HepG2 (cell line): Measurements from ENCODE around the gene ALOXE3. TPM values are rescaled to one million over a fixed set of nuclear protein-coding genes. Genes with fewer than 3 reads are reported as not detected.

Experiments used
- ZNF337 ChIP-seq: sonication (generic); formaldehyde crosslinking; IDR thresholded peaks from 2 replicates; pipeline ENCODE4 v1.5.1; 2020; ENCODE audit warnings: missing genetic modification reagents, low read depth, mild to moderate bottlenecking, borderline replicate concordance
- ZNF670 ChIP-seq: sonication (generic); formaldehyde crosslinking; IDR thresholded peaks from 2 replicates; pipeline ENCODE4 v1.8.0; 2022; ENCODE audit warnings: mild to moderate bottlenecking, missing genetic modification reagents, borderline replicate concordance
- polyA plus RNA-seq, 8 experiments: library from polyadenylated mRNA; depleted of rRNA in 3 of 8; stranded (reverse) in 7 of 8; unstranded in 1 of 8; fragments of >200 nt; fragmentation: Illumina TruSeq in 4 of 8; extraction: Trizol in 4 of 8; gene quantifications; 2 replicates each; pipeline versions ENCODE4 v1.2.1 to v1.2.3, GENCODE V29; 2011 to 2016; ENCODE audit warnings: low read depth in 4 of 8, missing spikeins in 1 of 8, mixed read lengths in 1 of 8; ENCODE audit not compliant: insufficient read depth in 1 of 8
- total RNA-seq, 5 experiments: library from RNA; depleted of rRNA; stranded (reverse); fragments of >200 nt; fragmentation: Illumina TruSeq; extraction: Trizol; gene quantifications; 2 replicates each; pipeline ENCODE4 v1.2.3, GENCODE V29; 2016; ENCODE audit warnings: low read depth in 1 of 5
- TF ChIP-seq, protein P1 (sequence below): sonication (generic); formaldehyde crosslinking; IDR thresholded peaks from one replicate; pipeline ENCODE4 v1.5.1; 2020; ENCODE audit warnings: mild to moderate bottlenecking, missing genetic modification reagents; ENCODE audit errors: not compliant biosample characterization
- TF ChIP-seq, protein P2 (sequence below): conservative IDR thresholded peaks from 2 replicates; pipeline ENCODE4 v1.6.1; 2018; ENCODE audit warnings: missing genetic modification reagents
- TF ChIP-seq, protein P3 (sequence below): sonication (generic); formaldehyde crosslinking; conservative IDR thresholded peaks from 2 replicates; pipeline ENCODE4 v1.8.0; 2022; ENCODE audit warnings: low read depth, missing genetic modification reagents

Gene ALOXE3
- total and polyA plus RNA-seq, 2 of the 13 experiments (the other 11 are each of a cell fraction or from before 2014, with no cell fraction given), result 0.07 TPM; not detected in 1

DNA sequence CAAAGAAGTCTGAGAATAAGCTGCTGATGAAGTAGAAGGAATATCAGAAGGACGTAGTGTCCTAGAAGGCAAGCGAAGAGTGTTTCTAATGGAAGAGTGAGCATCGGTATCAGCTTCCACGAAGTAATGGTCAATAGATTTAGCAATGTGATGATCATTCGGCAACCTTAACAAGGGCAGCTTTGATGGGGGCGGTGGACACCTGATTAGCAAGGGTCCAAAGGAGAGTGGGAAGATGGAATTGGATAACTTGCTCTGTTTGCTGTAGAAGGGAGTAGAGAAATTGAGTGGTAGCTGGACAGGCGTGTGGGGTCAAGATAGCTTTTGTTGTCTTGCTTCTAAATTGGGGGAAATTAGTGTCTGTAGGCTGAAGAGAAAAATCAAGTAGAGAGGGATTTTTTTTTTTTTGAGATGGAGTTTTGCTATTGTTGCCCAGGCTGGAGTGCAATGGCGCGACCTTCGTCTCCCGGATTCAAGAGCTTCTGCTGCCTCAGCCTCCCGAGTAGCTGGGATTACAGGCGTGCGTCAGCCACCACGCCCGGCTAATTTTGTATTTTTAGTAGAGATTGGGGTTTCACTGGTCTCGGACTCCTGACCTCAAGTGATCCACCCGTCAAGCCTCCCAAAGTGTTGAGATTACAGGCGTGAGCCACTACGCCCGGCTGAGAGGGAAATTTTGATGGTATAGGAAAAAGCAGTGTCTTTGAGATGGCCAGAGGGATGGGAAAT is 19.5 kb upstream of the ALOXE3 start (continued):
- TF ChIP-seq, protein P1, sequence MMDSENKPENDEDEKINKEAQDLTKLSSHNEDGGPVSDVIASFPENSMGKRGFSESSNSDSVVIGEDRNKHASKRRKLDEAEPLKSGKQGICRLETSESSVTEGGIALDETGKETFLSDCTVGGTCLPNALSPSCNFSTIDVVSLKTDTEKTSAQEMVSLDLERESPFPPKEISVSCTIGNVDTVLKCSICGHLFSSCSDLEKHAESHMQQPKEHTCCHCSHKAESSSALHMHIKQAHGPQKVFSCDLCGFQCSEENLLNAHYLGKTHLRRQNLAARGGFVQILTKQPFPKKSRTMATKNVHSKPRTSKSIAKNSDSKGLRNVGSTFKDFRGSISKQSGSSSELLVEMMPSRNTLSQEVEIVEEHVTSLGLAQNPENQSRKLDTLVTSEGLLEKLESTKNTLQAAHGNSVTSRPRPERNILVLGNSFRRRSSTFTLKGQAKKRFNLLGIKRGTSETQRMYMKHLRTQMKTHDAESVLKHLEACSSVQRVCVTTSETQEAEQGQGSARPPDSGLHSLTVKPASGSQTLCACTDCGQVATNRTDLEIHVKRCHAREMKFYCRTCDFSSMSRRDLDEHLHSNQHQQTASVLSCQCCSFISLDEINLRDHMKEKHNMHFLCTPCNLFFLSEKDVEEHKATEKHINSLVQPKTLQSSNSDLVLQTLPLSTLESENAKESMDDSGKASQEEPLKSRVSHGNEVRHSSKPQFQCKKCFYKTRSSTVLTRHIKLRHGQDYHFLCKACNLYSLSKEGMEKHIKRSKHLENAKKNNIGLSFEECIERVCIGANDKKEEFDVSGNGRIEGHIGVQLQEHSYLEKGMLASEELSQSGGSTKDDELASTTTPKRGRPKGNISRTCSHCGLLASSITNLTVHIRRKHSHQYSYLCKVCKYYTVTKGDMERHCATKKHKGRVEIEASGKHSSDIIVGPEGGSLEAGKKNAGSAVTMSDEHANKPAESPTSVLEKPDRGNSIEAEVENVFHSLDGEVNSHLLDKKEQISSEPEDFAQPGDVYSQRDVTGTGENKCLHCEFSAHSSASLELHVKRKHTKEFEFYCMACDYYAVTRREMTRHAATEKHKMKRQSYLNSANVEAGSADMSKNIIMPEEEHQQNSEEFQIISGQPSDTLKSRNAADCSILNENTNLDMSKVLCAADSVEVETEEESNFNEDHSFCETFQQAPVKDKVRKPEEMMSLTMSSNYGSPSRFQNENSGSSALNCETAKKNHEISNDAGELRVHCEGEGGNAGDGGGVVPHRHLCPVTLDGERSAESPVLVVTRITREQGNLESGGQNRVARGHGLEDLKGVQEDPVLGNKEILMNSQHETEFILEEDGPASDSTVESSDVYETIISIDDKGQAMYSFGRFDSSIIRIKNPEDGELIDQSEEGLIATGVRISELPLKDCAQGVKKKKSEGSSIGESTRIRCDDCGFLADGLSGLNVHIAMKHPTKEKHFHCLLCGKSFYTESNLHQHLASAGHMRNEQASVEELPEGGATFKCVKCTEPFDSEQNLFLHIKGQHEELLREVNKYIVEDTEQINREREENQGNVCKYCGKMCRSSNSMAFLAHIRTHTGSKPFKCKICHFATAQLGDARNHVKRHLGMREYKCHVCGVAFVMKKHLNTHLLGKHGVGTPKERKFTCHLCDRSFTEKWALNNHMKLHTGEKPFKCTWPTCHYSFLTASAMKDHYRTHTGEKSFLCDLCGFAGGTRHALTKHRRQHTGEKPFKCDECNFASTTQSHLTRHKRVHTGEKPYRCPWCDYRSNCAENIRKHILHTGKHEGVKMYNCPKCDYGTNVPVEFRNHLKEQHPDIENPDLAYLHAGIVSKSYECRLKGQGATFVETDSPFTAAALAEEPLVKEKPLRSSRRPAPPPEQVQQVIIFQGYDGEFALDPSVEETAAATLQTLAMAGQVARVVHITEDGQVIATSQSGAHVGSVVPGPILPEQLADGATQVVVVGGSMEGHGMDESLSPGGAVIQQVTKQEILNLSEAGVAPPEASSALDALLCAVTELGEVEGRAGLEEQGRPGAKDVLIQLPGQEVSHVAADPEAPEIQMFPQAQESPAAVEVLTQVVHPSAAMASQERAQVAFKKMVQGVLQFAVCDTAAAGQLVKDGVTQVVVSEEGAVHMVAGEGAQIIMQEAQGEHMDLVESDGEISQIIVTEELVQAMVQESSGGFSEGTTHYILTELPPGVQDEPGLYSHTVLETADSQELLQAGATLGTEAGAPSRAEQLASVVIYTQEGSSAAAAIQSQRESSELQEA (CRISPR knock-in tag), result no peak
- TF ChIP-seq ZNF337 (CRISPR knock-in tag) (no peak), ZNF670 (CRISPR knock-in tag) (no peak)
- TF ChIP-seq, protein P2, sequence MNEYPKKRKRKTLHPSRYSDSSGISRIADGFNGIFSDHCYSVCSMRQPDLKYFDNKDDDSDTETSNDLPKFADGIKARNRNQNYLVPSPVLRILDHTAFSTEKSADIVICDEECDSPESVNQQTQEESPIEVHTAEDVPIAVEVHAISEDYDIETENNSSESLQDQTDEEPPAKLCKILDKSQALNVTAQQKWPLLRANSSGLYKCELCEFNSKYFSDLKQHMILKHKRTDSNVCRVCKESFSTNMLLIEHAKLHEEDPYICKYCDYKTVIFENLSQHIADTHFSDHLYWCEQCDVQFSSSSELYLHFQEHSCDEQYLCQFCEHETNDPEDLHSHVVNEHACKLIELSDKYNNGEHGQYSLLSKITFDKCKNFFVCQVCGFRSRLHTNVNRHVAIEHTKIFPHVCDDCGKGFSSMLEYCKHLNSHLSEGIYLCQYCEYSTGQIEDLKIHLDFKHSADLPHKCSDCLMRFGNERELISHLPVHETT (CRISPR knock-in tag), result no peak
- TF ChIP-seq, protein P3, sequence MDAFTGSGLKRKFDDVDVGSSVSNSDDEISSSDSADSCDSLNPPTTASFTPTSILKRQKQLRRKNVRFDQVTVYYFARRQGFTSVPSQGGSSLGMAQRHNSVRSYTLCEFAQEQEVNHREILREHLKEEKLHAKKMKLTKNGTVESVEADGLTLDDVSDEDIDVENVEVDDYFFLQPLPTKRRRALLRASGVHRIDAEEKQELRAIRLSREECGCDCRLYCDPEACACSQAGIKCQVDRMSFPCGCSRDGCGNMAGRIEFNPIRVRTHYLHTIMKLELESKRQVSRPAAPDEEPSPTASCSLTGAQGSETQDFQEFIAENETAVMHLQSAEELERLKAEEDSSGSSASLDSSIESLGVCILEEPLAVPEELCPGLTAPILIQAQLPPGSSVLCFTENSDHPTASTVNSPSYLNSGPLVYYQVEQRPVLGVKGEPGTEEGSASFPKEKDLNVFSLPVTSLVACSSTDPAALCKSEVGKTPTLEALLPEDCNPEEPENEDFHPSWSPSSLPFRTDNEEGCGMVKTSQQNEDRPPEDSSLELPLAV, result no peak
